Effector memory CD8-positive, alpha-beta T cell (primary cell): ENCODE measurements around the gene IQSEC2.

Source experiments
- ATAC-seq: fragments of 150-1000 bp; cut with Tn5 transposase; replicated peaks from 2 replicates; pipeline ENCODE4 v1.10.0; 2021; ENCODE audit warnings: mild to moderate bottlenecking, moderate library complexity
- DNase-seq, 3 experiments: peaks; one replicate each; pipeline ENCODE4 v3.0.0; 2021
- H3K27ac Mint-ChIP-seq, 2 donors: one replicate each; pipeline ENCODE4 v1.8.0; 2022; ENCODE audit warnings: mild to moderate bottlenecking in 2 of 2, mixed read lengths in 2 of 2, moderate library complexity in 2 of 2
- H3K27me3 Mint-ChIP-seq, 2 donors: one replicate each; pipeline ENCODE4 v1.8.0; 2022; ENCODE audit warnings: mixed read lengths in 2 of 2
- H3K36me3 Mint-ChIP-seq: one replicate; pipeline ENCODE4 v1.8.0; 2022; ENCODE audit warnings: mild to moderate bottlenecking, moderate library complexity, mixed read lengths; ENCODE audit not compliant: insufficient read depth
- H3K4me1 Mint-ChIP-seq, 2 donors: one replicate each; pipeline ENCODE4 v1.8.0; 2022; ENCODE audit warnings: low read depth in 2 of 2, mixed read lengths in 2 of 2
- H3K4me3 Mint-ChIP-seq, 2 donors: one replicate each; pipeline ENCODE4 v1.8.0; 2022; ENCODE audit warnings: mild to moderate bottlenecking in 2 of 2, mixed read lengths in 2 of 2, moderate library complexity in 2 of 2
- H3K9me3 Mint-ChIP-seq, 2 donors: one replicate each; pipeline ENCODE4 v1.8.0; 2022; ENCODE audit warnings: mixed read lengths in 2 of 2
- total RNA-seq, 9 experiments: gene quantifications; one replicate each; lab custom pipeline; 2026; lab: John Stamatoyannopoulos, UW

Gene IQSEC2
- total RNA-seq: 0.24 to 3.8 (median 0.73) reads per million in 9 experiments

GRCh38 chrX:53281321-53281822, at the start of gene IQSEC2:
Gene IQSEC2 (minus strand): TSS chrX:53281584.
- Mint-ChIP-seq H3K27me3 (no peaks in the 10 kb centered on the region), H3K36me3 (no peaks in the 10 kb centered on the region), H3K27ac (peak within 1 kb of the TSS in 1 of 2 donors; percentile 30), H3K4me1 (peaks cover 15 to 19% of the 10 kb centered on the region in 2 donors), H3K4me3 (peak within 1 kb of the TSS; percentile 47 to 56), H3K9me3 (no peaks in the 10 kb centered on the region)
- no peak for DNase-seq
- no peak for ATAC-seq

GRCh38 chrX:53330331-53330730, 48.9 kb upstream of the IQSEC2 start:
- DNase-seq (no peak), ATAC-seq (no peak)
- Mint-ChIP-seq H3K27ac (no peak overlapping the region), H3K4me1 (no peaks in the 10 kb centered on the region), H3K4me3 (no peak overlapping the region), H3K9me3 (no peaks in the 10 kb centered on the region), H3K27me3 (peaks cover 18 to 37% of the 10 kb centered on the region in 2 donors), H3K36me3 (no peaks in the 10 kb centered on the region)

GRCh38 chrX:53324803-53325202, 43.4 kb upstream of the IQSEC2 start:
- Mint-ChIP-seq H3K27ac (no peak overlapping the region), H3K36me3 (peaks cover 2% of the 10 kb centered on the region), H3K4me3 (no peak overlapping the region), H3K4me1 (peaks cover 10 to 11% of the 10 kb centered on the region in 2 donors), H3K9me3 (no peaks in the 10 kb centered on the region), H3K27me3 (peaks cover 6 to 15% of the 10 kb centered on the region in 2 donors)
- no peak for ATAC-seq
- DNase-seq: no peak

- Mint-ChIP-seq H3K27me3 (peaks cover 6 to 15% of the 10 kb centered on the region in 2 donors), H3K27ac (no peak overlapping the region), H3K4me3 (no peak overlapping the region), H3K4me1 (peaks cover 13 to 15% of the 10 kb centered on the region in 2 donors), H3K9me3 (no peaks in the 10 kb centered on the region), H3K36me3 (peaks cover 2% of the 10 kb centered on the region)
- ATAC-seq (no peak), DNase-seq (no peak)
Measured at GRCh38 chrX:53324085-53324484, 42.7 kb upstream of the IQSEC2 start.

- no peak overlapping the region for H3K4me3 Mint-ChIP-seq
- ATAC-seq: no peak
- no peak for DNase-seq
- H3K36me3 Mint-ChIP-seq: peaks cover 2% of the 10 kb centered on the region
- peaks cover 13 to 15% of the 10 kb centered on the region in 2 donors for H3K27me3 Mint-ChIP-seq
- no peak overlapping the region for H3K27ac Mint-ChIP-seq
- no peaks in the 10 kb centered on the region for H3K9me3 Mint-ChIP-seq
- peaks cover 13 to 18% of the 10 kb centered on the region in 2 donors for H3K4me1 Mint-ChIP-seq
Measured at GRCh38 chrX:53323196-53323595, 41.8 kb upstream of the IQSEC2 start.

GRCh38 chrX:53321943-53322497, 40.6 kb upstream of the IQSEC2 start:
- peaks cover 13 to 20% of the 10 kb centered on the region in 2 donors for H3K4me1 Mint-ChIP-seq
- ATAC-seq (no peak), DNase-seq (no peak)
- no peaks in the 10 kb centered on the region for H3K9me3 Mint-ChIP-seq
- peaks cover 2% of the 10 kb centered on the region for H3K36me3 Mint-ChIP-seq
- peak overlapping the region; percentile 74 to 79 for H3K4me3 Mint-ChIP-seq
- peak overlapping the region in 1 of 2 donors; percentile 0 for H3K27ac Mint-ChIP-seq
- H3K27me3 Mint-ChIP-seq: peaks cover 13 to 21% of the 10 kb centered on the region in 2 donors

- peak overlapping the region in 1 of 2 donors; percentile 0 for H3K27ac Mint-ChIP-seq
Measured at GRCh38 chrX:53321230-53321942, 40.0 kb upstream of the IQSEC2 start.

GRCh38 chrX:53320543-53321229, 39.3 kb upstream of the IQSEC2 start:
- Mint-ChIP-seq H3K27ac (no peak overlapping the region), H3K4me3 (peak overlapping the region; percentile 86 to 87), H3K36me3 (peaks cover 2% of the 10 kb centered on the region), H3K9me3 (no peaks in the 10 kb centered on the region), H3K27me3 (peaks cover 13 to 21% of the 10 kb centered on the region in 2 donors), H3K4me1 (peaks cover 13 to 20% of the 10 kb centered on the region in 2 donors)
- peak in 2 of 3 experiments; percentile 13 to 16 for DNase-seq
- ATAC-seq: peak; percentile 63

More at GRCh38 chrX:53321230-53321942, 40.0 kb upstream of the IQSEC2 start:
- Mint-ChIP-seq H3K4me1 (peaks cover 13 to 20% of the 10 kb centered on the region in 2 donors), H3K27me3 (peaks cover 13 to 21% of the 10 kb centered on the region in 2 donors), H3K4me3 (peak overlapping the region; percentile 74 to 79), H3K36me3 (peaks cover 2% of the 10 kb centered on the region), H3K9me3 (no peaks in the 10 kb centered on the region)
- DNase-seq (no peak), ATAC-seq (peak; percentile 62)

GRCh38 chrX:53319614-53320542, 38.5 kb upstream of the IQSEC2 start:
- H3K4me3 Mint-ChIP-seq: peak overlapping the region; percentile 86 to 87
- H3K36me3 Mint-ChIP-seq: peaks cover 2% of the 10 kb centered on the region
- peaks cover 13 to 20% of the 10 kb centered on the region in 2 donors for H3K4me1 Mint-ChIP-seq
- no peaks in the 10 kb centered on the region for H3K9me3 Mint-ChIP-seq
- H3K27me3 Mint-ChIP-seq: peaks cover 13 to 21% of the 10 kb centered on the region in 2 donors
- peak overlapping the region in 1 of 2 donors; percentile 46 for H3K27ac Mint-ChIP-seq
- no peak for ATAC-seq
- no peak for DNase-seq

- Mint-ChIP-seq H3K27ac (no peak overlapping the region), H3K9me3 (no peaks in the 10 kb centered on the region), H3K4me3 (peak overlapping the region in 1 of 2 donors; percentile 87), H3K4me1 (peaks cover 13 to 20% of the 10 kb centered on the region in 2 donors), H3K27me3 (peaks cover 13 to 16% of the 10 kb centered on the region in 2 donors), H3K36me3 (peaks cover 2% of the 10 kb centered on the region)
- ATAC-seq (no peak), DNase-seq (no peak)
Measured at GRCh38 chrX:53318766-53319353, 37.5 kb upstream of the IQSEC2 start.

GRCh38 chrX:53317365-53318069, 36.1 kb upstream of the IQSEC2 start:
- Mint-ChIP-seq H3K36me3 (peaks cover 2% of the 10 kb centered on the region), H3K9me3 (no peaks in the 10 kb centered on the region), H3K4me1 (peaks cover 13 to 20% of the 10 kb centered on the region in 2 donors), H3K27me3 (peaks cover 13 to 16% of the 10 kb centered on the region in 2 donors), H3K27ac (no peak overlapping the region), H3K4me3 (peak overlapping the region in 1 of 2 donors; percentile 27)
- DNase-seq (peak; percentile 68 to 71 (median 68)), ATAC-seq (peak; percentile 76)

GRCh38 chrX:53316860-53317237, 35.5 kb upstream of the IQSEC2 start:
- ATAC-seq (no peak), DNase-seq (no peak)
- Mint-ChIP-seq H3K27me3 (peaks cover 10 to 12% of the 10 kb centered on the region in 2 donors), H3K27ac (no peak overlapping the region), H3K9me3 (no peaks in the 10 kb centered on the region), H3K36me3 (peaks cover 2% of the 10 kb centered on the region), H3K4me1 (peaks cover 11 to 16% of the 10 kb centered on the region in 2 donors), H3K4me3 (no peak overlapping the region)
